HFFc6 (cell line): ENCODE results near the gene LSP1. TPM values are rescaled to one million over a fixed set of nuclear protein-coding genes. Genes with fewer than 3 reads are reported as not detected.

ENCODE experiments used
- DNase-seq: peaks from one replicate; pipeline ENCODE4 v3.0.0-alpha.2; 2018
- H3K27ac Mint-ChIP-seq: 2 replicates; pipeline ENCODE4 v1.8.0; 2020; ENCODE audit warnings: mild to moderate bottlenecking, mixed read lengths
- H3K27me3 Mint-ChIP-seq: 2 replicates; pipeline ENCODE4 v1.8.0; 2021; ENCODE audit warnings: mild to moderate bottlenecking, moderate library complexity, mixed read lengths; ENCODE audit not compliant: insufficient read depth
- H3K36me3 Mint-ChIP-seq: 2 replicates; pipeline ENCODE4 v1.8.0; 2021; ENCODE audit warnings: low read depth, mixed read lengths
- H3K4me1 Mint-ChIP-seq: 2 replicates; pipeline ENCODE4 v1.8.0; 2020; ENCODE audit warnings: low read depth, mixed read lengths
- H3K4me3 Mint-ChIP-seq: 2 replicates; pipeline ENCODE4 v1.8.0; 2020; ENCODE audit warnings: mild to moderate bottlenecking, moderate library complexity, mixed read lengths
- H3K9me3 Mint-ChIP-seq: 2 replicates; pipeline ENCODE4 v1.8.0; 2020; ENCODE audit warnings: mild to moderate bottlenecking, mixed read lengths
- CTCF ChIP-seq: fragments of 200-600 bp; sonication (generic); IDR thresholded peaks from 2 replicates; pipeline ENCODE4 v1.5.0; 2021; ENCODE audit warnings: antibody characterized with exemption, mild to moderate bottlenecking
- total RNA-seq, 6 experiments: library from RNA; stranded (reverse); fragmentation: NEBNext Ultra II Directional; extraction: Animal tissue kit (Norgen Biotek cat#: 25700); gene quantifications; 2 replicates in 1 of 6; 3 replicates in 5 of 6; pipeline ENCODE4 v1.2.3, GENCODE V29; 2021

LSP1 gene
- total RNA-seq, 6 experiments from 2014 or later = 0.18 to 2.6 (median 0.27) TPM; not detected in 2

GRCh38 chr11:1919391-1920127 is 66.7 kb downstream of the LSP1 start, which contains the start of gene TNNT3:
TSS of gene TNNT3 (plus strand) at chr11:1919703. CDS start at chr11:1922875, 3,172 bp downstream.
- no peak; the same call in 1 of the 2 replicates for TF ChIP-seq CTCF
- H3K9me3 Mint-ChIP-seq = peaks cover 4% of the 10 kb centered on the region
- H3K27me3 Mint-ChIP-seq = peaks cover 10% of the 10 kb centered on the region
- no peak within 1 kb of the TSS for H3K27ac Mint-ChIP-seq
- H3K4me1 Mint-ChIP-seq = no peaks in the 10 kb centered on the region
- no peak for DNase-seq
- no peak within 1 kb of the TSS for H3K4me3 Mint-ChIP-seq
- H3K36me3 Mint-ChIP-seq = no peaks in the 10 kb centered on the region

GRCh38 chr11:1920128-1920908 is 67.4 kb downstream of the LSP1 start:
- Mint-ChIP-seq H3K27ac (no peak overlapping the region), H3K4me1 (no peaks in the 10 kb centered on the region), H3K36me3 (no peaks in the 10 kb centered on the region), H3K4me3 (no peak overlapping the region), H3K27me3 (peaks cover 10% of the 10 kb centered on the region), H3K9me3 (peaks cover under 1% of the 10 kb centered on the region; the same call in 1 of the 2 replicates)
- no peak for DNase-seq
- no peak for TF ChIP-seq CTCF

- Mint-ChIP-seq H3K4me1 (no peaks in the 10 kb centered on the region), H3K27ac (no peak overlapping the region), H3K27me3 (peaks cover 10% of the 10 kb centered on the region), H3K4me3 (no peak overlapping the region), H3K36me3 (no peaks in the 10 kb centered on the region), H3K9me3 (no peaks in the 10 kb centered on the region)
- DNase-seq = no peak
- no peak for TF ChIP-seq CTCF
Observed at GRCh38 chr11:1920909-1921573, 68.2 kb downstream of the LSP1 start.

- H3K9me3 Mint-ChIP-seq = no peaks in the 10 kb centered on the region
- peaks cover 14% of the 10 kb centered on the region for H3K27me3 Mint-ChIP-seq
- TF ChIP-seq CTCF = no peak
- no peaks in the 10 kb centered on the region for H3K36me3 Mint-ChIP-seq
- no peak overlapping the region for H3K4me3 Mint-ChIP-seq
- peak; percentile 3 for DNase-seq
- no peak overlapping the region for H3K27ac Mint-ChIP-seq
- no peaks in the 10 kb centered on the region for H3K4me1 Mint-ChIP-seq
Observed at GRCh38 chr11:1921574-1922141, 68.8 kb downstream of the LSP1 start.

GRCh38 chr11:1922481-1923081 is 69.7 kb downstream of the LSP1 start:
- no peak overlapping the region for H3K4me3 Mint-ChIP-seq
- no peaks in the 10 kb centered on the region for H3K36me3 Mint-ChIP-seq
- no peak for DNase-seq
- H3K27ac Mint-ChIP-seq = no peak overlapping the region
- peaks cover 14% of the 10 kb centered on the region for H3K27me3 Mint-ChIP-seq
- TF ChIP-seq CTCF = no peak
- H3K4me1 Mint-ChIP-seq = no peaks in the 10 kb centered on the region
- no peaks in the 10 kb centered on the region for H3K9me3 Mint-ChIP-seq
